ENCODE data around the gene GTF2A2. TPM values are rescaled to one million over a fixed set of nuclear protein-coding genes. Genes with fewer than 3 reads are reported as not detected.

The GTF2A2 gene
- polyA plus RNA-seq, 3 donors, result 126 to 166 (median 133) TPM

- Histone ChIP-seq H4K20me1 (ENCODE audit: insufficient read depth, low read length) (no peaks in the 10 kb centered on the region), H3K27me3 (ENCODE audit: control insufficient read depth in 2 of 2, insufficient read depth in 2 of 2, low read length in 2 of 2) (peaks cover 0 to 2% of the 10 kb centered on the region in 2 donors), H3K36me3 (replicated peaks in 1 of 2; ENCODE audit: control insufficient read depth in 1 of 2, insufficient read depth in 2 of 2, low read length in 2 of 2) (no peaks in the 10 kb centered on the region), H3K79me2 (ENCODE audit: insufficient read depth, low read length) (no peaks in the 10 kb centered on the region), H2AFZ (ENCODE audit: insufficient read depth, low read depth, low read length, poor library complexity, severe bottlenecking) (no peak overlapping the region), H3K4me1 (ENCODE audit: control insufficient read depth in 1 of 2, insufficient read depth in 2 of 2, low read length in 2 of 2) (no peaks in the 10 kb centered on the region), H3K9me3 (replicated peaks in 1 of 2; ENCODE audit: control insufficient read depth in 1 of 2, insufficient read depth in 1 of 2, low read length in 2 of 2) (peaks cover 7 to 9% of the 10 kb centered on the region in 2 donors), H3K4me2 (replicated peaks; ENCODE audit: extremely low read depth, low read length, poor library complexity, severe bottlenecking) (no peak overlapping the region), H3K9ac (ENCODE audit: insufficient read depth, low read length, poor library complexity, severe bottlenecking) (no peak overlapping the region), H3K27ac (ENCODE audit: low read depth in 1 of 2, low read length in 2 of 2) (no peak overlapping the region), H3K4me3 (replicated peaks in 1 of 3; ENCODE audit: low read depth in 2 of 3, low read length in 3 of 3) (no peak overlapping the region)
- DNase-seq, result no peak
- peaks cover 7 to 23% (median 19%) of the 10 kb centered on the region in 7 donors for H3K9me3 Mint-ChIP-seq
- intact Hi-C loops (cut with micrococcal nuclease), result no loop called here
- no peak for TF ChIP-seq CTCF (IDR thresholded peaks at IDR 0.05)
- H3K4me1 Mint-ChIP-seq, result no peaks in the 10 kb centered on the region
- WGBS (ENCODE audit: insufficient coverage), result 100% methylated on average over 1 of the region's 2 CpGs
- no peak overlapping the region for H3K4me3 Mint-ChIP-seq
- no peak overlapping the region for H3K27ac Mint-ChIP-seq
- H3K36me3 Mint-ChIP-seq, result no peaks in the 10 kb centered on the region
- H3K27me3 Mint-ChIP-seq (ENCODE audit: low read depth in 3 of 3), result peaks cover 14 to 22% (median 18%) of the 10 kb centered on the region in 3 donors
These were observed 58.9 kb downstream of the GTF2A2 start for GRCh38 chr15:59598461-59598860.

GRCh38 chr15:59596640-59597039, 60.7 kb downstream of the GTF2A2 start:
- Mint-ChIP-seq H3K9me3 (peaks cover 4 to 16% (median 11%) of the 10 kb centered on the region in 7 donors), H3K4me3 (no peak overlapping the region), H3K36me3 (no peaks in the 10 kb centered on the region), H3K27ac (no peak overlapping the region), H3K4me1 (peaks cover under 1% of the 10 kb centered on the region), H3K27me3 (ENCODE audit: low read depth in 3 of 3) (peaks cover 18 to 29% (median 21%) of the 10 kb centered on the region in 3 donors)
- peaks cover 0 to 8% of the 10 kb centered on the region in 2 donors for H3K27me3 ChIP-seq (ENCODE audit: control insufficient read depth in 2 of 2, insufficient read depth in 2 of 2, low read length in 2 of 2)
- no peaks in the 10 kb centered on the region for H4K20me1 ChIP-seq (ENCODE audit: insufficient read depth, low read length)
- H3K9ac ChIP-seq (ENCODE audit: insufficient read depth, low read length, poor library complexity, severe bottlenecking), result no peak overlapping the region
- H3K4me2 ChIP-seq (replicated peaks; ENCODE audit: extremely low read depth, low read length, poor library complexity, severe bottlenecking), result no peak overlapping the region
- no peak for DNase-seq
- H3K27ac ChIP-seq (ENCODE audit: low read depth in 1 of 2, low read length in 2 of 2), result no peak overlapping the region
- no peaks in the 10 kb centered on the region for H3K4me1 ChIP-seq (ENCODE audit: control insufficient read depth in 1 of 2, insufficient read depth in 2 of 2, low read length in 2 of 2)
- H3K36me3 ChIP-seq (replicated peaks in 1 of 2; ENCODE audit: control insufficient read depth in 1 of 2, insufficient read depth in 2 of 2, low read length in 2 of 2), result no peaks in the 10 kb centered on the region
- peaks cover 7% of the 10 kb centered on the region in 2 donors for H3K9me3 ChIP-seq (replicated peaks in 1 of 2; ENCODE audit: control insufficient read depth in 1 of 2, insufficient read depth in 1 of 2, low read length in 2 of 2)
- no peak overlapping the region for H3K4me3 ChIP-seq (replicated peaks in 1 of 3; ENCODE audit: low read depth in 2 of 3, low read length in 3 of 3)
- H3K79me2 ChIP-seq (ENCODE audit: insufficient read depth, low read length), result no peaks in the 10 kb centered on the region
- TF ChIP-seq CTCF (IDR thresholded peaks at IDR 0.05), result no peak
- intact Hi-C loops (cut with micrococcal nuclease), result no loop called here
- no peak overlapping the region for H2AFZ ChIP-seq (ENCODE audit: insufficient read depth, low read depth, low read length, poor library complexity, severe bottlenecking)
